B cell (primary cell): ENCODE results near the gene TXNRD1. TPM values are rescaled to one million over a fixed set of nuclear protein-coding genes. Genes with fewer than 3 reads are reported as not detected.

Source experiments
- ATAC-seq: fragments of 200-7000 bp; cut with Tn5 transposase; one replicate; pipeline ENCODE4 v1.10.0; 2021; ENCODE audit warnings: low read depth, mild to moderate bottlenecking, moderate number of reproducible peaks, moderate library complexity
- CTCF ChIA-PET: fragments of 350-600 bp; sonication (Branson Sonifier 250); formaldehyde crosslinking; loops from one replicate; lab custom pipeline; 2021; ENCODE audit warnings: antibody characterized with exemption, inconsistent platforms; lab: Charles Lee
- POLR2A ChIA-PET: fragments of 350-600 bp; sonication (Branson Sonifier 250); formaldehyde crosslinking; loops from one replicate; lab custom pipeline; 2021; ENCODE audit warnings: antibody characterized with exemption; lab: Charles Lee
- DNase-seq: peaks from one replicate; pipeline ENCODE4 v3.0.0; 2013
- H2AFZ ChIP-seq: 2 replicates; pipeline ENCODE4 v1.6.1; 2012; ENCODE audit warnings: mild to moderate bottlenecking, low read depth, low read length; ENCODE audit not compliant: insufficient read depth, poor library complexity, severe bottlenecking
- H3K27ac ChIP-seq, 2 donors: 1 replicate in 1 of 2; 2 replicates in 1 of 2; pipeline ENCODE4 v1.5.1; 2012 to 2013; ENCODE audit warnings: low read length in 2 of 2, mild to moderate bottlenecking in 2 of 2, moderate library complexity in 1 of 2
- H3K27me3 ChIP-seq, 4 experiments: fragments of 200-600 bp in 1 of 4; sonication (generic) in 1 of 4; replicated peaks in 1 of 4; 1 replicate in 2 of 4; 2 replicates in 2 of 4; pipeline versions ENCODE4 v1.6.1 to v1.7.0; 2013 to 2016; ENCODE audit warnings: low read length in 3 of 4, mild to moderate bottlenecking in 2 of 4, mixed read lengths in 1 of 4, moderate library complexity in 1 of 4; ENCODE audit not compliant: insufficient read depth in 4 of 4, control insufficient read depth in 3 of 4; ENCODE audit errors: control extremely low read depth in 1 of 4
- H3K36me3 ChIP-seq, 2 experiments: replicated peaks in 1 of 2; 1 replicate in 1 of 2; 2 replicates in 1 of 2; pipeline versions ENCODE4 v1.6.1 to v1.7.1; 2013; ENCODE audit warnings: low read length in 1 of 2; ENCODE audit not compliant: insufficient read depth in 2 of 2, control insufficient read depth in 1 of 2; ENCODE audit errors: control extremely low read depth in 1 of 2, extremely low read depth in 1 of 2
- H3K4me1 ChIP-seq, 2 donors: fragments of 200-600 bp in 1 of 2; sonication (generic) in 1 of 2; 1 replicate in 1 of 2; 2 replicates in 1 of 2; pipeline versions ENCODE4 v1.5.1 to v1.6.1; 2013 to 2017; ENCODE audit warnings: low read length in 2 of 2; ENCODE audit not compliant: control insufficient read depth in 2 of 2, insufficient read depth in 2 of 2
- H3K4me2 ChIP-seq: replicated peaks from 2 replicates; pipeline ENCODE3; 2012; ENCODE audit warnings: mild to moderate bottlenecking, low read depth, low read length; ENCODE audit not compliant: poor library complexity, severe bottlenecking
- H3K4me3 ChIP-seq, 5 experiments: fragments of 200-600 bp in 1 of 5; sonication (generic) in 1 of 5; 1 replicate in 3 of 5; 2 replicates in 2 of 5; pipeline versions ENCODE4 v1.5.1 to v1.7.0; 2011 to 2016; ENCODE audit warnings: low read length in 4 of 5, mild to moderate bottlenecking in 4 of 5, low read depth in 2 of 5, control low read depth in 1 of 5, moderate library complexity in 1 of 5; ENCODE audit not compliant: insufficient read depth in 1 of 5; ENCODE audit errors: control extremely low read depth in 1 of 5, extremely low read depth in 1 of 5
- H3K79me2 ChIP-seq: fragments of 200-600 bp; sonication (generic); one replicate; pipeline ENCODE4 v1.6.0; 2016; ENCODE audit warnings: low read length; ENCODE audit not compliant: control insufficient read depth, insufficient read depth
- H3K9ac ChIP-seq: fragments of 200-600 bp; sonication (generic); 2 replicates; pipeline ENCODE4 v1.6.1; 2017; ENCODE audit warnings: mild to moderate bottlenecking, low read length, moderate library complexity
- H3K9me3 ChIP-seq, 3 donors: one replicate each; pipeline versions ENCODE4 v1.6.1 to v1.7.1; 2013; ENCODE audit warnings: low read length in 2 of 3; ENCODE audit not compliant: control insufficient read depth in 2 of 3, insufficient read depth in 1 of 3; ENCODE audit errors: control extremely low read depth in 1 of 3
- H4K20me1 ChIP-seq: 2 replicates; pipeline ENCODE4 v1.6.0; 2012; ENCODE audit warnings: mild to moderate bottlenecking, low read length; ENCODE audit not compliant: insufficient read depth, control insufficient read depth, poor library complexity, severe bottlenecking
- H3K27ac Mint-ChIP-seq: one replicate; pipeline ENCODE4 v1.8.0; 2021; ENCODE audit warnings: mixed read lengths
- H3K27me3 Mint-ChIP-seq: one replicate; pipeline ENCODE4 v1.8.0; 2021; ENCODE audit warnings: mixed read lengths
- H3K4me1 Mint-ChIP-seq: one replicate; pipeline ENCODE4 v1.8.0; 2021; ENCODE audit warnings: mixed read lengths
- H3K4me3 Mint-ChIP-seq: one replicate; pipeline ENCODE4 v1.8.0; 2021; ENCODE audit warnings: mixed read lengths
- H3K9me3 Mint-ChIP-seq: one replicate; pipeline ENCODE4 v1.8.0; 2022; ENCODE audit warnings: mixed read lengths; ENCODE audit not compliant: insufficient read depth
- CTCF ChIP-seq: fragments of 200-600 bp; IDR thresholded peaks from one replicate; pipeline ENCODE4 v1.8.0; 2022; ENCODE audit warnings: antibody characterized with exemption, mild to moderate bottlenecking
- EZH2 ChIP-seq: IDR thresholded peaks from 2 replicates; pipeline ENCODE4 v1.6.1; 2012; ENCODE audit warnings: borderline replicate concordance, low read depth, mild to moderate bottlenecking, moderate library complexity, low read length; ENCODE audit not compliant: insufficient read depth, poor library complexity, severe bottlenecking
- WGBS: methylation state at CpG from one replicate; pipeline ENCODE4 v1.1.5; 2013; ENCODE audit warnings: missing lambda C conversion rate; ENCODE audit not compliant: insufficient coverage; 5-methylcytosine and 5-hydroxymethylcytosine counted together
- intact Hi-C: fragments of 100-400 bp; cut with micrococcal nuclease; formaldehyde crosslinking; loops from one replicate; pipeline ENCODE4 v1.10.0; 2022
- polyA plus RNA-seq: library from polyadenylated mRNA; depleted of rRNA; stranded (reverse); fragments of >200 nt; gene quantifications from 2 replicates; pipeline ENCODE4 v1.2.3, GENCODE V29; 2012
- total RNA-seq, 2 donors: library from RNA; stranded (reverse); fragments of 120-200 nt in 1 of 2; gene quantifications; 1 replicate in 1 of 2; 2 replicates in 1 of 2; pipeline versions ENCODE4 v1.2.3 to v1.2.4, GENCODE V29; 2013 to 2022

Gene TXNRD1
- total and polyA plus RNA-seq, 2 donors (not counting 1 experiment from before 2014, with no cell fraction given), result 10.1 to 44.6 TPM

GRCh38 chr12:104177663-104178501 is 37.7 kb upstream of the TXNRD1 start:
- H3K4me1 Mint-ChIP-seq, result no peaks in the 10 kb centered on the region
- no peak overlapping the region for H3K4me2 ChIP-seq
- H3K27ac ChIP-seq, result no peak overlapping the region
- ATAC-seq (no peak), DNase-seq (no peak)
- no peaks in the 10 kb centered on the region for H3K36me3 ChIP-seq
- H3K4me3 ChIP-seq, result no peak overlapping the region
- CTCF ChIA-PET, result interaction anchor here (0.7 kb wide), 1 partner anchor 69 kb away, joined by 3 read pairs; no protein-coding TSS in a partner anchor
- H3K9me3 ChIP-seq, result peaks cover 0 to 3% (median 0%) of the 10 kb centered on the region in 3 donors
- H3K27me3 ChIP-seq, result peaks cover 0 to 4% (median 1%) of the 10 kb centered on the region in 4 experiments
- H3K27me3 Mint-ChIP-seq, result peaks cover 31% of the 10 kb centered on the region
- H3K27ac Mint-ChIP-seq, result no peak overlapping the region
- WGBS, result 56% methylated on average over 4 of the region's 8 CpGs
- no peak overlapping the region for H3K9ac ChIP-seq
- H3K9me3 Mint-ChIP-seq, result no peaks in the 10 kb centered on the region
- H4K20me1 ChIP-seq, result no peaks in the 10 kb centered on the region
- H3K4me3 Mint-ChIP-seq, result no peak overlapping the region
- no peaks in the 10 kb centered on the region for H3K4me1 ChIP-seq
- no peak for TF ChIP-seq CTCF
- TF ChIP-seq EZH2, result no peak
- POLR2A ChIA-PET, result no interaction called here
- H2AFZ ChIP-seq, result no peak overlapping the region
- no peaks in the 10 kb centered on the region for H3K79me2 ChIP-seq
- intact Hi-C loops, result no loop called here

- Histone ChIP-seq H3K79me2 (no peaks in the 10 kb centered on the region), H3K27me3 (peaks cover 0 to 4% (median 2%) of the 10 kb centered on the region in 4 experiments), H2AFZ (no peak overlapping the region), H3K9me3 (peaks cover 0 to 14% (median 10%) of the 10 kb centered on the region in 3 donors), H3K27ac (no peak overlapping the region), H3K36me3 (no peaks in the 10 kb centered on the region), H3K4me3 (no peak overlapping the region), H4K20me1 (no peaks in the 10 kb centered on the region), H3K4me2 (no peak overlapping the region), H3K4me1 (no peaks in the 10 kb centered on the region), H3K9ac (no peak overlapping the region)
- H3K27me3 Mint-ChIP-seq, result peaks cover 43% of the 10 kb centered on the region
- H3K4me3 Mint-ChIP-seq, result no peak overlapping the region
- ATAC-seq (no peak), DNase-seq (no peak)
- no peak overlapping the region for H3K27ac Mint-ChIP-seq
- TF ChIP-seq EZH2 (no peak), CTCF (no peak)
- ChIA-PET CTCF (no interaction called here), POLR2A (interaction anchor here (0.6 kb wide), 1 partner anchor 9 kb away, joined by 3 read pairs; no protein-coding TSS in a partner anchor)
- H3K9me3 Mint-ChIP-seq, result peaks cover 8% of the 10 kb centered on the region
- H3K4me1 Mint-ChIP-seq, result no peaks in the 10 kb centered on the region
- 100% methylated on average over 4 of the region's 5 CpGs for WGBS
- intact Hi-C loops, result no loop called here
Measured at GRCh38 chr12:104180374-104180773, 35.2 kb upstream of the TXNRD1 start.
